Muscle of leg (tissue), 11 donors: ENCODE results near the gene LRMDA. TPM values are rescaled to one million over a fixed set of nuclear protein-coding genes. Genes with fewer than 3 reads are reported as not detected.

Source experiments
- DNase-seq: peaks from one replicate; pipeline ENCODE4 v3.0.0; 2013
- H3K27ac ChIP-seq: one replicate; pipeline ENCODE4 v1.5.1; 2013; ENCODE audit warnings: mild to moderate bottlenecking, low read length, control low read depth
- H3K27me3 ChIP-seq: one replicate; pipeline ENCODE4 v1.6.1; 2013; ENCODE audit warnings: low read length; ENCODE audit not compliant: control insufficient read depth, insufficient read depth
- H3K36me3 ChIP-seq: one replicate; pipeline ENCODE4 v1.6.1; 2013; ENCODE audit warnings: low read length; ENCODE audit not compliant: control insufficient read depth, insufficient read depth
- H3K4me1 ChIP-seq: one replicate; pipeline ENCODE4 v1.6.1; 2013; ENCODE audit warnings: low read length; ENCODE audit not compliant: control insufficient read depth, insufficient read depth
- H3K4me3 ChIP-seq: one replicate; pipeline ENCODE4 v1.5.1; 2013; ENCODE audit warnings: low read length, control low read depth
- H3K9me3 ChIP-seq: replicated peaks from 2 replicates; pipeline ENCODE4 v1.6.1; 2013; ENCODE audit warnings: low read depth, low read length; ENCODE audit not compliant: control insufficient read depth
- WGBS: methylation state at CpG from one replicate; pipeline ENCODE4 v1.1.5; 2013; ENCODE audit warnings: missing lambda C conversion rate; ENCODE audit not compliant: insufficient coverage; 5-methylcytosine and 5-hydroxymethylcytosine counted together
- polyA plus RNA-seq, 8 donors: library from polyadenylated mRNA; unstranded; fragments of 120-200 nt; gene quantifications; one replicate each; pipeline versions ENCODE4 v1.2.1 to v1.2.3, GENCODE V29; 2013; ENCODE audit warnings: inconsistent platforms in 1 of 8, low replicate concordance in 1 of 8; ENCODE audit not compliant: insufficient read length in 8 of 8, insufficient read depth in 1 of 8
- total RNA-seq: library from RNA; stranded (reverse); fragments of 120-200 nt; gene quantifications from one replicate; pipeline ENCODE4 v1.2.4, GENCODE V29; 2013

LRMDA gene
- total and polyA plus RNA-seq, 9 donors: 4.8 to 7.9 (median 5.7) TPM

DNA sequence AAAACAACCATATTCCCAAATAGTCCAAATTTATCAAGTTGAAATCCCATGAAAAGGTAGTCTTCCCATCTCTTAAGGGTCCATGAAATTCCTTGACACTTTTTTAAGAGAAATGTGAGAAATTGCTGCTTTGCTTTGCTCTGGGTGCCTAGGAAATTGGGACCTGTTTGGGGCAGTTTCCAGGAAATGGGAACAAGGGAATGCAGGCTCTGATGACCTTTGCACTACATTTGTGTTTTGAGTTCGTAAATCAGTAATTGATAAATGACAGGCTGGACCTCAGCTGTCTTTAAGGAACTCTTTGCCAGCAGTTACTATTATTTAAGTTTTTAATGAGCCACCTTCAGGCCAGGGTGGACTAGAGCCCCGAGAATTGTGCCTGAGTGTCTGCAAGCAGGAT, 203.5 kb downstream of the LRMDA start:
- H3K27me3 ChIP-seq: no peaks in the 10 kb centered on the region
- no peak overlapping the region for H3K27ac ChIP-seq
- 80% methylated on average over 2 of the region's 2 CpGs for WGBS
- no peak overlapping the region for H3K4me3 ChIP-seq
- no peaks in the 10 kb centered on the region for H3K36me3 ChIP-seq
- no peak for DNase-seq
- H3K9me3 ChIP-seq: no peaks in the 10 kb centered on the region
- peaks cover 3% of the 10 kb centered on the region for H3K4me1 ChIP-seq

DNA sequence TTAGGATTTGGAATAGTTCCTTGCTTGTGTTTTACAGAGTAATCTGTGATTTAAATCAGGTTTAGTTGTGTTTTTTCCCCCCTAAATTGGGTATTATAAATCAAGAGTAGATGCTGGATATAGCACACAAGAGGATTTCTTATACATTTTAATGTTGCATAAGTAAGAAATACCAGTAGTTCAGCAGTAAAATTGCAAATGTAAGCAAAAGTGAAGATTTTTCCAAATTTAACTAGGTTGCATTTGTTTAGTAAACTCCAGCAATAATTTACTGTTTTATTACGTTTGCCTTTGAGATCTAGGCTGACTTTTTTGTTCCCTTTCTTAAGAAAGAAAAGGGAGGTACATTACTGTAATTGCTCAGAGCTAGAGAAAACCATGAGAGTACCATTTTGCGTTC, 207.3 kb downstream of the LRMDA start:
- WGBS: no CpG with 5 or more reads among the region's 2 CpGs
- no peak overlapping the region for H3K27ac ChIP-seq
- no peaks in the 10 kb centered on the region for H3K9me3 ChIP-seq
- H3K4me3 ChIP-seq: no peak overlapping the region
- peaks cover 2% of the 10 kb centered on the region for H3K27me3 ChIP-seq
- no peak for DNase-seq
- peaks cover 7% of the 10 kb centered on the region for H3K4me1 ChIP-seq
- H3K36me3 ChIP-seq: no peaks in the 10 kb centered on the region

DNA sequence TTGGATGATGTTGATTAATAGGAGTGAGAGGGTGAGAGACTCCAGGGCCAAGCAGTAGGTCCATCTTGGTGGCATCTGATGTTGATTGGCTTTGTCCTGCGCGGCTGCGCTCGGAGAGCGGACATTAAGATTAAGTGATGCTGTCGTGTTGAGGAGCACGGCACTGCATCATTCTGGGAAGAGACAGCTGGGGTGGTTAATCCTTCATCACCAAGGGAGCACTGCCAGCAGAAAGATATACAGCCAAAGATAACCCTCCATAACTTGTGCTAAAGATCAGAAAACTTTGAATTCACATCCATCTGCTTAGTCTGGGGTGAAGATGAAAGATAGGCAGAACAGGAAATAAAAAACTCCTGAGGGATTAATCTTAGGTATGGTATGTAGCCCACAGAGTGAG, 208.3 kb downstream of the LRMDA start:
- DNase-seq: no peak
- H3K4me3 ChIP-seq: no peak overlapping the region
- no peaks in the 10 kb centered on the region for H3K36me3 ChIP-seq
- H3K27me3 ChIP-seq: peaks cover 2% of the 10 kb centered on the region
- no peaks in the 10 kb centered on the region for H3K9me3 ChIP-seq
- no CpG with 5 or more reads among the region's 7 CpGs for WGBS
- no peak overlapping the region for H3K27ac ChIP-seq
- H3K4me1 ChIP-seq: peaks cover 7% of the 10 kb centered on the region

DNA sequence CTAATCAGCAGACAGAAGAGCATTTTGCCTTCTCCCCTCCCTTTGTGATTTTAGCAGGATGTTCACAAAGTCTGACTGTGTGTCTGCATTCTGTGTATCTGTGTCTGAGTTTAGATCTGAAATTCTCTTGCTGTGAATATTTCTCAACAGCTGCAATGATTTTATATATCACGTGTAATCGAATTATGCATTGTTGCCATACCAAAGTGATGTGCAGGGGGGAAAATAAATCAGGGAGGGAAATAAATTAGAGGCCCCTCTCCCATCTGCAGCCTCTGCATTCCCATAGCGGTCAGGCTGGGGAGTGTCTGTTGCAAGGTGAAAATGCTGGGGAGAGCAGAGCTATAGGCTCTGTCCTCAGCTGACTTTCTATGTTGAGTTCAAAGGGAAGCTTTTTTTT, 209.0 kb downstream of the LRMDA start:
- no CpG with 5 or more reads among the region's 3 CpGs for WGBS
- no peak for DNase-seq
- H3K27ac ChIP-seq: no peak overlapping the region
- peaks cover 7% of the 10 kb centered on the region for H3K4me1 ChIP-seq
- peaks cover 2% of the 10 kb centered on the region for H3K27me3 ChIP-seq
- H3K9me3 ChIP-seq: no peaks in the 10 kb centered on the region
- H3K36me3 ChIP-seq: no peaks in the 10 kb centered on the region
- H3K4me3 ChIP-seq: no peak overlapping the region

- no peak for DNase-seq
- no peak overlapping the region for H3K27ac ChIP-seq
- no peaks in the 10 kb centered on the region for H3K9me3 ChIP-seq
- H3K36me3 ChIP-seq: no peaks in the 10 kb centered on the region
- H3K4me3 ChIP-seq: no peak overlapping the region
- H3K4me1 ChIP-seq: peaks cover 7% of the 10 kb centered on the region
- peaks cover 2% of the 10 kb centered on the region for H3K27me3 ChIP-seq
- WGBS: no CpG with 5 or more reads among the region's 1 CpG
Observed at GRCh38 chr10:75640803-75641202, 209.4 kb downstream of the LRMDA start.

GRCh38 chr10:75643405-75643804, 212.0 kb downstream of the LRMDA start:
- Histone ChIP-seq H3K36me3 (no peaks in the 10 kb centered on the region), H3K27ac (no peak overlapping the region), H3K9me3 (no peaks in the 10 kb centered on the region), H3K4me1 (peaks cover 14% of the 10 kb centered on the region), H3K27me3 (peaks cover 2% of the 10 kb centered on the region), H3K4me3 (no peak overlapping the region)
- 100% methylated on average over 2 of the region's 2 CpGs for WGBS
- no peak for DNase-seq

- H3K4me1 ChIP-seq: peaks cover 14% of the 10 kb centered on the region
- H3K27me3 ChIP-seq: peaks cover 2% of the 10 kb centered on the region
- WGBS: 57% methylated on average over 1 of the region's 5 CpGs
- H3K27ac ChIP-seq: no peak overlapping the region
- no peaks in the 10 kb centered on the region for H3K36me3 ChIP-seq
- no peak overlapping the region for H3K4me3 ChIP-seq
- no peaks in the 10 kb centered on the region for H3K9me3 ChIP-seq
- no peak for DNase-seq
Observed at GRCh38 chr10:75643944-75644692, 212.7 kb downstream of the LRMDA start.

- peaks cover 2% of the 10 kb centered on the region for H3K27me3 ChIP-seq
- WGBS: no CpG with 5 or more reads among the region's 1 CpG
- H3K4me3 ChIP-seq: no peak overlapping the region
- peaks cover 11% of the 10 kb centered on the region for H3K4me1 ChIP-seq
- H3K36me3 ChIP-seq: no peaks in the 10 kb centered on the region
- H3K9me3 ChIP-seq: no peaks in the 10 kb centered on the region
- no peak overlapping the region for H3K27ac ChIP-seq
- no peak for DNase-seq
Observed at GRCh38 chr10:75645704-75646103, 214.3 kb downstream of the LRMDA start.

GRCh38 chr10:75646218-75646915, 214.9 kb downstream of the LRMDA start:
- Histone ChIP-seq H3K4me1 (peaks cover 7% of the 10 kb centered on the region), H3K36me3 (no peaks in the 10 kb centered on the region), H3K9me3 (no peaks in the 10 kb centered on the region), H3K27ac (no peak overlapping the region), H3K27me3 (peaks cover 2% of the 10 kb centered on the region), H3K4me3 (no peak overlapping the region)
- no peak for DNase-seq
- 75% methylated on average over 14 of the region's 19 CpGs for WGBS

- no peak for DNase-seq
- H3K4me1 ChIP-seq: peaks cover 7% of the 10 kb centered on the region
- no peaks in the 10 kb centered on the region for H3K36me3 ChIP-seq
- no peaks in the 10 kb centered on the region for H3K9me3 ChIP-seq
- 60% methylated on average over 2 of the region's 6 CpGs for WGBS
- H3K4me3 ChIP-seq: no peak overlapping the region
- H3K27ac ChIP-seq: no peak overlapping the region
- peaks cover 2% of the 10 kb centered on the region for H3K27me3 ChIP-seq
Observed at GRCh38 chr10:75646916-75647315, 215.5 kb downstream of the LRMDA start.
